ENCODE data around the gene CTAG1A. TPM values are rescaled to one million over a fixed set of nuclear protein-coding genes. Genes with fewer than 3 reads are reported as not detected.
"Not testable (repeated sequence)": the region's sequence is repeated elsewhere in the genome, so short reads cannot be mapped to it uniquely, and the experiment has no call there.

The CTAG1A gene
- total RNA-seq, 4 donors from 2014 or later, result not detected

- no peak overlapping the region for H3K4me3 ChIP-seq
- no peak for DNase-seq
- in situ Hi-C loops (cut with MboI; ENCODE audit: low pct_ligation_motif_present in 1 of 4, low pct_unique_long_range_greater_than_20kb in 1 of 4, low sequenced_read_pairs in 3 of 4), result no loop called here
- no peaks in the 10 kb centered on the region for H3K4me1 ChIP-seq
- H3K27ac ChIP-seq, result no peak overlapping the region
- no peaks in the 10 kb centered on the region for H3K36me3 ChIP-seq
- H3K27me3 ChIP-seq, result no peaks in the 10 kb centered on the region
- intact Hi-C loops (cut with DNase I; ENCODE audit: low total_unique reads), result no loop called here
- no peaks in the 10 kb centered on the region for H3K9me3 ChIP-seq
- TF ChIP-seq POLR2A (IDR thresholded peaks at IDR 0.05), result no peak
- TF ChIP-seq EP300 (IDR thresholded peaks at IDR 0.05; ENCODE audit: low read depth), result no peak
- no peak for TF ChIP-seq CTCF (IDR thresholded peaks at IDR 0.05)
- no peak for TF ChIP-seq POLR2AphosphoS5 (IDR thresholded peaks at IDR 0.05)
- 83% methylated on average over 18 of the region's 18 CpGs; no CpG with 5 or more reads in 1 of the 2 donors for WGBS, 2 donors (ENCODE audit: low coverage in 1 of 2)
These were observed 18.0 kb downstream of the CTAG1A start for GRCh38 chrX:154602766-154603437.

GRCh38 chrX:154603438-154604430 is 18.8 kb downstream of the CTAG1A start:
- Histone ChIP-seq H3K4me1 (no peaks in the 10 kb centered on the region), H3K36me3 (no peaks in the 10 kb centered on the region), H3K9me3 (no peaks in the 10 kb centered on the region), H3K4me3 (no peak overlapping the region), H3K27me3 (no peaks in the 10 kb centered on the region), H3K27ac (no peak overlapping the region)
- 77 to 87% methylated on average over 4 to 13 of the region's 13 CpGs for WGBS, 2 donors (ENCODE audit: low coverage in 1 of 2)
- in situ Hi-C loops (cut with MboI; ENCODE audit: low pct_ligation_motif_present in 1 of 4, low pct_unique_long_range_greater_than_20kb in 1 of 4, low sequenced_read_pairs in 3 of 4), result no loop called here
- no peak for DNase-seq
- TF ChIP-seq CTCF (IDR thresholded peaks at IDR 0.05), result no peak
- TF ChIP-seq EP300 (IDR thresholded peaks at IDR 0.05; ENCODE audit: low read depth), result no peak
- TF ChIP-seq POLR2AphosphoS5 (IDR thresholded peaks at IDR 0.05), result no peak
- TF ChIP-seq POLR2A (IDR thresholded peaks at IDR 0.05), result no peak
- intact Hi-C loops (cut with DNase I; ENCODE audit: low total_unique reads), result no loop called here

- no peak overlapping the region for H3K27ac ChIP-seq
- no peak for DNase-seq
- no peaks in the 10 kb centered on the region for H3K27me3 ChIP-seq
- no peaks in the 10 kb centered on the region for H3K36me3 ChIP-seq
- 78 to 83% methylated on average over 1 to 6 of the region's 6 CpGs for WGBS, 2 donors (ENCODE audit: low coverage in 1 of 2)
- H3K9me3 ChIP-seq, result no peaks in the 10 kb centered on the region
- no peaks in the 10 kb centered on the region for H3K4me1 ChIP-seq
- in situ Hi-C loops (cut with MboI; ENCODE audit: low pct_ligation_motif_present in 1 of 4, low pct_unique_long_range_greater_than_20kb in 1 of 4, low sequenced_read_pairs in 3 of 4), result no loop called here
- no peak for TF ChIP-seq POLR2AphosphoS5 (IDR thresholded peaks at IDR 0.05)
- no peak for TF ChIP-seq EP300 (IDR thresholded peaks at IDR 0.05; ENCODE audit: low read depth)
- no peak for TF ChIP-seq CTCF (IDR thresholded peaks at IDR 0.05)
- TF ChIP-seq POLR2A (IDR thresholded peaks at IDR 0.05), result no peak
- intact Hi-C loops (cut with DNase I; ENCODE audit: low total_unique reads), result no loop called here
- H3K4me3 ChIP-seq, result no peak overlapping the region
These were observed 20.6 kb downstream of the CTAG1A start for GRCh38 chrX:154605566-154605965.

- Histone ChIP-seq H3K36me3 (no peaks in the 10 kb centered on the region), H3K27ac (no peak overlapping the region), H3K27me3 (no peaks in the 10 kb centered on the region), H3K9me3 (no peaks in the 10 kb centered on the region), H3K4me3 (no peak overlapping the region), H3K4me1 (no peaks in the 10 kb centered on the region)
- TF ChIP-seq EP300 (IDR thresholded peaks at IDR 0.05; ENCODE audit: low read depth), result no peak
- no peak for TF ChIP-seq CTCF (IDR thresholded peaks at IDR 0.05)
- TF ChIP-seq POLR2AphosphoS5 (IDR thresholded peaks at IDR 0.05), result no peak
- TF ChIP-seq POLR2A (IDR thresholded peaks at IDR 0.05), result no peak
- intact Hi-C loops (cut with DNase I; ENCODE audit: low total_unique reads) (no loop called here), in situ Hi-C loops (cut with MboI; ENCODE audit: low pct_ligation_motif_present in 1 of 4, low pct_unique_long_range_greater_than_20kb in 1 of 4, low sequenced_read_pairs in 3 of 4) (no loop called here)
- 69 to 100% methylated on average over 2 to 6 of the region's 6 CpGs for WGBS, 2 donors (ENCODE audit: low coverage in 1 of 2)
- no peak for DNase-seq
These were observed 22.4 kb downstream of the CTAG1A start for GRCh38 chrX:154607370-154607769.

- WGBS, 2 donors (ENCODE audit: low coverage in 1 of 2), result 84% methylated on average over 11 of the region's 11 CpGs; no CpG with 5 or more reads in 1 of the 2 donors
These were observed 23.0 kb downstream of the CTAG1A start for GRCh38 chrX:154607976-154608375.

GRCh38 chrX:154608823-154609222 is 23.9 kb downstream of the CTAG1A start:
- H3K9me3 ChIP-seq; H3K27ac ChIP-seq; H3K4me1 ChIP-seq; H3K4me3 ChIP-seq; intact Hi-C loops (cut with DNase I; ENCODE audit: low total_unique reads); H3K27me3 ChIP-seq; in situ Hi-C loops (cut with MboI; ENCODE audit: low pct_ligation_motif_present in 1 of 4, low pct_unique_long_range_greater_than_20kb in 1 of 4, low sequenced_read_pairs in 3 of 4); H3K36me3 ChIP-seq; DNase-seq: not testable (repeated sequence)
- 74% methylated on average over 12 of the region's 12 CpGs; no CpG with 5 or more reads in 1 of the 2 donors for WGBS, 2 donors (ENCODE audit: low coverage in 1 of 2)

More at GRCh38 chrX:154607976-154608375, 23.0 kb downstream of the CTAG1A start:
- intact Hi-C loops (cut with DNase I; ENCODE audit: low total_unique reads); DNase-seq; H3K36me3 ChIP-seq; H3K27ac ChIP-seq; H3K27me3 ChIP-seq; in situ Hi-C loops (cut with MboI; ENCODE audit: low pct_ligation_motif_present in 1 of 4, low pct_unique_long_range_greater_than_20kb in 1 of 4, low sequenced_read_pairs in 3 of 4); H3K4me1 ChIP-seq; H3K4me3 ChIP-seq; H3K9me3 ChIP-seq: not testable (repeated sequence)

Measured in transverse colon (tissue), 4 donors.